IPS-NIHi7 (cell line): ENCODE results near the gene PLEKHN1.

Experiments used
- DNase-seq: peaks from one replicate; pipeline ENCODE4 v3.0.0; 2012; ENCODE audit warnings: mixed read lengths; ENCODE audit errors: extremely low spot score

PLEKHN1 gene

GRCh38 chr1:1024149-1024770, 58.0 kb downstream of the PLEKHN1 start:
- no peak for DNase-seq

DNA sequence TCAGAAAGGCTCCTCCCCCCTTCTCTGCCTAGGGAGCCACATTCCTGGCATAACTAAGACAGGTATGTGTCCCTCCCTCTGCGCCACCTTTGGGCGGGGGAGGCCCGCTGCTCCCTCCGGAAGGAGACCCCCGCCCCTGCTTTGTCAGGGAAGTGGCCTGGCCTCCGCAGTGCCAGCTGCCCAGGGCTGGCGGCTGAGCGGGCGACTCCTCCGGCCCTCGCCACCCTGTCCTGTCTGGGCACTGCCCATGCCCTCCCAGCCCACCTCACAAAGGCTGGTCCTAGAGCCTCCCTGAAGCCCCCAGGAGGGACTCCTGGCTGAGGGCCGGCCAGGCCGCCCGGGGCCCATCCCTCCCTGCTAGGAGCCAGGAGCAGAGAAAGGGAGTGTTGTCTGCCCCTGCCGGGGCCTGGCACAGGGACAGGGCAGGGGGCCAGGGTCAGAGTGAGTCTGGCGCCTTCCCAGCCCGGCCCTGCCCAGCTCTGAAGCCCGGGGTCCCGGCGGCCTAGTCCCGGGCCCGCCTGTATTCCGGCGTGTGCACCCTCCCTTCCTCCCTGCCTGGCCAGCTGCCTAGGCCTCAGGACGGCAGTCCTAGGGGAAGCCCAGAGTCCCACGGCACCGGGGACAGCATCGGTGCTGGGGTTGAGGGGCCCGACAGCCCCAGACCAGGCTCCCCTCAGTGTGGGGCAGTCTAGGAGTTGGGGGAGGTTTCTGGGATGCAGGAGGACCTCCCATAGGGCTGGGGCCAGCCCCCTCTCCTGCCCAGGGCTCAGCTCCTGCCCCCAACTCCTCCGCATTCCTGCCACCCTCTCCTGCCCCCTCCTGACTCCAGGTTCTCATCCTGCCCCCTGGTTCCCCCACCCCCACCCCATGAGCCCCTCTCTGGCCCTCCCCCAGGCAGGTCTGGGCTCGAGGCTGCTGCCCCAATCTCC, 58.8 kb downstream of the PLEKHN1 start:
- peak; percentile 71 for DNase-seq
